ENCODE measurements around the gene PXN. TPM values are rescaled to one million over a fixed set of nuclear protein-coding genes. Genes with fewer than 3 reads are reported as not detected.
A peak's percentile ranks its signal among the peaks of the same experiment; 100 is the strongest.

PXN gene
- total and polyA plus RNA-seq, 2 experiments from 2014 or later: 38.4 to 76.0 TPM

GRCh38 chr12:120196363-120196762, 69.2 kb downstream of the PXN start:
- H3K36me3 Mint-ChIP-seq (ENCODE audit: low read depth): peaks cover 70% of the 10 kb centered on the region

DNA sequence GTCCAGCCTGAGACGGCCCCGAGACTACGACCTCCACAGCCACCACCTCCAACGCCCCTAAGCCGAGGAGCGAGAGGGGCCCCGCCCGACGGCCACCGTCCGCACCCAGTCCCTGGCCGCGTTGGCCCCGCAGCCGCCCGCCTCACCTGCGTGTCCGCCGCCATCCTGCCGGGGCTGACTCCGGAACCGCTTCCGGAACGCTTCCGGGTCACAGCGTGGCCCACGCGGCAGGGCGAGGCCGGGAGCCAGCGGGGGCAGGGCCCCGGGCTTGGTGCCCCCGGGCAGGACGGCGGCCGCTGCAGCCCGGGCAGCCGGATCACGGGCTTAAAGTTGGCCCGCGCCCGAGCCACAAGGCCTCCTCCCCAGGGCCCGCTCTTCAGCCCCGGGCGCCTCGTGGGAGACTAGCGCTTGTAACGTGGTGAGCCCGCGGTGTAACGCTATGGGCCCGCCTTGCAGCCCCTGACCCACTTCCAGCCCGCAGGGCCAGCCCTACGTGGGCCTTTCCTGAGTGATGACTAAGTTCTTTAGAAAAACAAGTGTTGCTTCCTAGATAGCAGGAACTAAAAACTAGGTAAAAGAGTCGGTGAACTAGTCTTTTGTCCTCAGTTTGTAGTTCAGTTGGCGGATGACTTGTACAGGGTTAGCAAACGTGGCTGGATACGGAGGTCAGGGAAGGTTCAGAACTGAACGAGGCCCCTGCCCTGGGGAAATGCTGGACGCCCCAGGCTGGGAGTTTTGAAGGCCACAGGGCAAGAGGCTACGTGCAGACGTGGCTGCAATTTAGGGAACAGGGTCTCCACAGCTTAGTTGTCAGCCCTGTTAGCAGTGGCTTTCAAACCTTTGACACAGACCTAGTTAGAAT, 70.8 kb downstream of the PXN start, which contains the start of gene GCN1:
Gene GCN1 (minus strand): TSS at position 182 of the 862 bp plus-strand sequence. CDS start 18 bp downstream, at position 164.
- Mint-ChIP-seq H3K27me3 (ENCODE audit: insufficient read depth, low read depth, poor library complexity) (peaks cover 25% of the 10 kb centered on the region), H3K36me3 (ENCODE audit: low read depth) (peaks cover 68% of the 10 kb centered on the region), H3K27ac (peak within 1 kb of the TSS; percentile 98), H3K4me1 (peaks cover 29% of the 10 kb centered on the region), H3K4me3 (peak within 1 kb of the TSS; percentile 94), H3K9me3 (no peaks in the 10 kb centered on the region)
- Histone ChIP-seq H2AFZ (0 out of 2 replicates have a peak within 1 kb of the TSS, but pooled peaks have one; percentile 43), H3K79me2 (replicated peaks; ENCODE audit: insufficient read depth) (peaks cover 80% of the 10 kb centered on the region), H3K4me2 (peak within 1 kb of the TSS; percentile 98), H3K36me3 (ENCODE audit: insufficient read depth) (peaks cover 43% of the 10 kb centered on the region), H3K4me1 (ENCODE audit: insufficient read depth) (peaks cover 25% of the 10 kb centered on the region), H3K4me3 (peak within 1 kb of the TSS; percentile 98), H3K27ac (ENCODE audit: low read depth) (peak within 1 kb of the TSS; percentile 96), H3K27me3 (ENCODE audit: insufficient read depth) (no peaks in the 10 kb centered on the region), H4K20me1 (replicated peaks; ENCODE audit: insufficient read depth) (peaks cover 36% of the 10 kb centered on the region), H3F3A (replicated peaks; ENCODE audit: low read depth) (peaks cover 52% of the 10 kb centered on the region), H3K9me2 (ENCODE audit: insufficient read depth) (no peaks in the 10 kb centered on the region)
- ATAC-seq: peak; percentile 80
- DNase-seq (ENCODE audit: low spot score): peak; percentile 83
- TF ChIP-seq POLR2AphosphoS5 (IDR thresholded peaks at IDR 0.05; ENCODE audit: low read depth): peak; percentile 95
- TF ChIP-seq NANOG (IDR thresholded peaks at IDR 0.05; ENCODE audit: borderline replicate concordance): no peak
- TF ChIP-seq JUNB (IDR thresholded peaks at IDR 0.05; ENCODE audit: unreplicated experiment): no peak
- TF ChIP-seq STAT1 (IDR thresholded peaks at IDR 0.05; ENCODE audit: unreplicated experiment): no peak
- peak; percentile 30; the same call in 1 of the 2 replicates for TF ChIP-seq CREB1 (CRISPR knock-in tag; IDR thresholded peaks at IDR 0.05; ENCODE audit: low read depth)
- TF ChIP-seq EZH2phosphoT487 (IDR thresholded peaks at IDR 0.05; ENCODE audit: unreplicated experiment): no peak
- no peak for TF ChIP-seq ZNF331 (CRISPR knock-in tag; IDR thresholded peaks at IDR 0.05; ENCODE audit: low read depth)
- no peak for TF ChIP-seq ZNF114 (CRISPR knock-in tag; IDR thresholded peaks at IDR 0.05)
- no peak for TF ChIP-seq ZNF462 (CRISPR knock-in tag; IDR thresholded peaks at IDR 0.05)
- TF ChIP-seq, protein P1, sequence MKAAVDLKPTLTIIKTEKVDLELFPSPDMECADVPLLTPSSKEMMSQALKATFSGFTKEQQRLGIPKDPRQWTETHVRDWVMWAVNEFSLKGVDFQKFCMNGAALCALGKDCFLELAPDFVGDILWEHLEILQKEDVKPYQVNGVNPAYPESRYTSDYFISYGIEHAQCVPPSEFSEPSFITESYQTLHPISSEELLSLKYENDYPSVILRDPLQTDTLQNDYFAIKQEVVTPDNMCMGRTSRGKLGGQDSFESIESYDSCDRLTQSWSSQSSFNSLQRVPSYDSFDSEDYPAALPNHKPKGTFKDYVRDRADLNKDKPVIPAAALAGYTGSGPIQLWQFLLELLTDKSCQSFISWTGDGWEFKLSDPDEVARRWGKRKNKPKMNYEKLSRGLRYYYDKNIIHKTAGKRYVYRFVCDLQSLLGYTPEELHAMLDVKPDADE (IDR thresholded peaks at IDR 0.05): peak; percentile 81

More at GRCh38 chr12:120196363-120196762, 69.2 kb downstream of the PXN start:
- Histone ChIP-seq H3F3A (replicated peaks; ENCODE audit: low read depth) (peaks cover 60% of the 10 kb centered on the region), H3K4me3 (no peak overlapping the region), H3K36me3 (ENCODE audit: insufficient read depth) (peaks cover 45% of the 10 kb centered on the region), H4K20me1 (replicated peaks; ENCODE audit: insufficient read depth) (peaks cover 40% of the 10 kb centered on the region), H3K27ac (ENCODE audit: low read depth) (peak overlapping the region; percentile 96), H3K27me3 (ENCODE audit: insufficient read depth) (no peaks in the 10 kb centered on the region), H3K4me2 (no peak overlapping the region), H3K4me1 (ENCODE audit: insufficient read depth) (peaks cover 28% of the 10 kb centered on the region), H3K9me2 (ENCODE audit: insufficient read depth) (no peaks in the 10 kb centered on the region), H3K79me2 (replicated peaks; ENCODE audit: insufficient read depth) (peaks cover 79% of the 10 kb centered on the region), H2AFZ (no peak overlapping the region)
- Mint-ChIP-seq H3K27me3 (ENCODE audit: insufficient read depth, low read depth, poor library complexity) (peaks cover 37% of the 10 kb centered on the region), H3K27ac (no peak overlapping the region), H3K9me3 (no peaks in the 10 kb centered on the region), H3K4me1 (peaks cover 29% of the 10 kb centered on the region), H3K4me3 (no peak overlapping the region)
- TF ChIP-seq EZH2 (IDR thresholded peaks at IDR 0.05; ENCODE audit: low read depth, unreplicated experiment) (no peak), ZNF331 (CRISPR knock-in tag; IDR thresholded peaks at IDR 0.05; ENCODE audit: low read depth) (no peak), POLR2AphosphoS5 (IDR thresholded peaks at IDR 0.05; ENCODE audit: low read depth) (no peak), NANOG (IDR thresholded peaks at IDR 0.05; ENCODE audit: borderline replicate concordance) (no peak), CREB1 (CRISPR knock-in tag; IDR thresholded peaks at IDR 0.05; ENCODE audit: low read depth) (no peak)
- TF ChIP-seq, protein P1 (IDR thresholded peaks at IDR 0.05): no peak
- DNase-seq (ENCODE audit: low spot score) (no peak), ATAC-seq (no peak)

Measured in GM23338 (cell line).